ENCODE data around the gene FAM13B.
"Not testable (repeated sequence)": the region's sequence is repeated elsewhere in the genome, so short reads cannot be mapped to it uniquely, and the experiment has no call there.

FAM13B gene

GRCh38 chr5:138051441-138052296, 18.8 kb upstream of the FAM13B start:
- H3F3A ChIP-seq (ENCODE audit: low read depth): no peaks in the 10 kb centered on the region

GRCh38 chr5:138045283-138045682, 12.4 kb upstream of the FAM13B start:
- H3K36me3 ChIP-seq (ENCODE audit: insufficient read depth, low read length); H3K4me3 ChIP-seq (ENCODE audit: low read length, poor library complexity, severe bottlenecking); H3F3A ChIP-seq (ENCODE audit: low read depth); H3K4me1 ChIP-seq (ENCODE audit: insufficient read depth, low read length, poor library complexity, severe bottlenecking); H3K9ac ChIP-seq (ENCODE audit: low read depth, low read length, poor library complexity, severe bottlenecking); H3K9me3 ChIP-seq (ENCODE audit: insufficient read depth, low read depth, low read length); H3K9me2 ChIP-seq (replicated peaks; ENCODE audit: low read depth, low read length); H2AFZ ChIP-seq (ENCODE audit: low read length); H3K79me2 ChIP-seq (ENCODE audit: insufficient read depth, low read length); H3K27me3 ChIP-seq (ENCODE audit: insufficient read depth, low read length, poor library complexity, severe bottlenecking); H3K4me2 ChIP-seq (ENCODE audit: low read depth, low read length, poor library complexity, severe bottlenecking); H4K20me1 ChIP-seq (ENCODE audit: insufficient read depth, low read length, poor library complexity, severe bottlenecking): not testable (repeated sequence)

More at GRCh38 chr5:138051441-138052296, 18.8 kb upstream of the FAM13B start:
- no peaks in the 10 kb centered on the region for H3K9me3 ChIP-seq (ENCODE audit: insufficient read depth, low read depth, low read length)
- H3K36me3 ChIP-seq (ENCODE audit: insufficient read depth, low read length): no peaks in the 10 kb centered on the region
- H3K9me2 ChIP-seq (replicated peaks; ENCODE audit: low read depth, low read length): no peaks in the 10 kb centered on the region
- no peaks in the 10 kb centered on the region for H3K4me1 ChIP-seq (ENCODE audit: insufficient read depth, low read length, poor library complexity, severe bottlenecking)
- no peak overlapping the region for H3K9ac ChIP-seq (ENCODE audit: low read depth, low read length, poor library complexity, severe bottlenecking)
- H3K27me3 ChIP-seq (ENCODE audit: insufficient read depth, low read length, poor library complexity, severe bottlenecking): no peaks in the 10 kb centered on the region
- H3K79me2 ChIP-seq (ENCODE audit: insufficient read depth, low read length): no peaks in the 10 kb centered on the region
- no peak overlapping the region for H3K4me2 ChIP-seq (ENCODE audit: low read depth, low read length, poor library complexity, severe bottlenecking)
- no peak for TF ChIP-seq EZH2phosphoT487 (IDR thresholded peaks at IDR 0.05; ENCODE audit: borderline replicate concordance)
- no peak for TF ChIP-seq CTCF (conservative IDR thresholded peaks at IDR 0.05; ENCODE audit: low read length)
- H4K20me1 ChIP-seq (ENCODE audit: insufficient read depth, low read length, poor library complexity, severe bottlenecking): no peaks in the 10 kb centered on the region
- no peak overlapping the region for H2AFZ ChIP-seq (ENCODE audit: low read length)
- no peak overlapping the region for H3K4me3 ChIP-seq (ENCODE audit: low read length, poor library complexity, severe bottlenecking)

- Histone ChIP-seq H4K20me1 (ENCODE audit: insufficient read depth, low read length, poor library complexity, severe bottlenecking) (no peaks in the 10 kb centered on the region), H2AFZ (ENCODE audit: low read length) (no peak overlapping the region), H3K9me2 (replicated peaks; ENCODE audit: low read depth, low read length) (no peaks in the 10 kb centered on the region), H3K27me3 (ENCODE audit: insufficient read depth, low read length, poor library complexity, severe bottlenecking) (no peaks in the 10 kb centered on the region), H3F3A (ENCODE audit: low read depth) (no peaks in the 10 kb centered on the region), H3K79me2 (ENCODE audit: insufficient read depth, low read length) (peaks cover 2% of the 10 kb centered on the region; the same call in 1 of the 2 replicates), H3K9me3 (ENCODE audit: insufficient read depth, low read depth, low read length) (no peaks in the 10 kb centered on the region), H3K36me3 (ENCODE audit: insufficient read depth, low read length) (no peaks in the 10 kb centered on the region), H3K4me3 (ENCODE audit: low read length, poor library complexity, severe bottlenecking) (no peak overlapping the region), H3K4me1 (ENCODE audit: insufficient read depth, low read length, poor library complexity, severe bottlenecking) (peaks cover 2% of the 10 kb centered on the region), H3K9ac (ENCODE audit: low read depth, low read length, poor library complexity, severe bottlenecking) (no peak overlapping the region), H3K4me2 (ENCODE audit: low read depth, low read length, poor library complexity, severe bottlenecking) (no peak overlapping the region)
- TF ChIP-seq CTCF (conservative IDR thresholded peaks at IDR 0.05; ENCODE audit: low read length) (no peak), EZH2phosphoT487 (IDR thresholded peaks at IDR 0.05; ENCODE audit: borderline replicate concordance) (no peak)
These were observed 5.9 kb upstream of the FAM13B start for GRCh38 chr5:138038826-138039225.

Measured in Loucy (cell line).